IPS-18c (cell line): Measurements from ENCODE around the gene NKAIN4.
"Not testable (repeated sequence)": the region's sequence is repeated elsewhere in the genome, so short reads cannot be mapped to it uniquely, and the experiment has no call there.

Source experiments
- H3K4me3 ChIP-seq: 2 replicates; pipeline ENCODE4 v1.7.0; 2013; ENCODE audit warnings: low read depth, mild to moderate bottlenecking, low read length, moderate library complexity; ENCODE audit not compliant: insufficient read depth
- H3K9me3 ChIP-seq: one replicate; pipeline ENCODE4 v1.6.1; 2013; ENCODE audit warnings: mild to moderate bottlenecking, low read length, moderate library complexity; ENCODE audit not compliant: control insufficient read depth, insufficient read depth

Gene NKAIN4

DNA sequence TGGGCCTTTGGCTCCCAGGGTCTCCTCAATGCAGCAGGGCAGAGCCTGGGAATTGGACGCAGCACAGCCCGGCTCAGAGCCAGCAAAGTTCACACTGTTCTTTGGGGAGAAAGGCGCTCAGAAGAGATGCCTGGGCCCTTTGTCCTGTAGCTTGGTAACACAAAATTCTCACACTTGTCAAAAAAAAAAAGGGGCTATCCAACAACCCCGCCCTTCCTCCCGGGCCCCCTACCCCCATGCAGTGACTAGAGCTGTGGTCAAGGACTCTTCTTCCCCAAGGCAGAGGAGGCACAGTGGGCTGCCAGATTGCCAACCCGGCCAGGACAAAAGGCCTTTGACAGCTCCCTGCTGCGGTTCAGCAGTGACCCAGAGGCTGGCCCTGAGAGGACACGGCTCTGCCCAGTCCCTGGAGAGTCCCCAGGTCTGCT lies 2.0 kb downstream of the NKAIN4 start:
- H3K4me3 ChIP-seq: no peak overlapping the region
- peaks cover 3% of the 10 kb centered on the region for H3K9me3 ChIP-seq

DNA sequence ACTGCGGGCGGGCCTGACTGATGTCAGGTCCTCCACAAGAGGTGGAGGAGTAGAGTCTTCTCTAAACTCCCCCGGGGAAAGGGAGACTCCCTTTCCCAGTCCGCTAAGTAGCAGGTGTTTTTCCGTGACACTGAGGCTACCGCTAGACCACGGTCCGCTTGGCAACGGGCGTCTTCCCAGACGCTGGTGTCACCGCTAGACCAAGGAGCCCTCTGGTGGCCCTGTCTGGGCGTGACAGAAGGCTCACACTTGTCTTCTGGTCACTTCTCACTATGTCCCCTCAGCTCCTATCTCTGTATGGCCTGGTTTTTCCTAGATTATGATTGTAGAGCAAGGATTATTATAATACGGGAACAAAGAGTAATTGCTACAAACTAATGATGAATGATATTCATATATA lies 2.9 kb downstream of the NKAIN4 start:
- H3K9me3 ChIP-seq: not testable (repeated sequence)

DNA sequence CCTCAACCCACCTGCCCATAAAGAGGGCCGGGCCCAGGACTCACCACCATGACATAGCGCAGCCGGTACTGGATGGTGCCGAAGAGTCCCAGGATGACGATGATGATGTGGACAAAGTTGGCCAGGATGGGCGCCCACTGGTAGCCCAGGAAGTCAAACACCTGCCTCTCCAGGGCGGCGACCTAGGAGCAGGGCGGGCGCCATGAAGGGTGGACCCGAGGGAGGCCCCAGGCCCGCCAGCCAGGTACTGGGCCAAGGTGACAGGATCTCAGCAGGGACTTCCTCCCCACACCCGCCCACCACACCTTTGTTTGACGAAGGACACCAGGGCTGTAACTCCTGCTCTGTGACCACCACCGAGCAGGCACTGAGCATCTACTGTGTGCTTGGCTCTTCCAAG lies 4.4 kb downstream of the NKAIN4 start:
- H3K9me3 ChIP-seq: no peaks in the 10 kb centered on the region
- H3K4me3 ChIP-seq: no peak overlapping the region

More for the DNA sequence above, 2.9 kb downstream of the NKAIN4 start:
- not testable (repeated sequence) for H3K4me3 ChIP-seq

DNA sequence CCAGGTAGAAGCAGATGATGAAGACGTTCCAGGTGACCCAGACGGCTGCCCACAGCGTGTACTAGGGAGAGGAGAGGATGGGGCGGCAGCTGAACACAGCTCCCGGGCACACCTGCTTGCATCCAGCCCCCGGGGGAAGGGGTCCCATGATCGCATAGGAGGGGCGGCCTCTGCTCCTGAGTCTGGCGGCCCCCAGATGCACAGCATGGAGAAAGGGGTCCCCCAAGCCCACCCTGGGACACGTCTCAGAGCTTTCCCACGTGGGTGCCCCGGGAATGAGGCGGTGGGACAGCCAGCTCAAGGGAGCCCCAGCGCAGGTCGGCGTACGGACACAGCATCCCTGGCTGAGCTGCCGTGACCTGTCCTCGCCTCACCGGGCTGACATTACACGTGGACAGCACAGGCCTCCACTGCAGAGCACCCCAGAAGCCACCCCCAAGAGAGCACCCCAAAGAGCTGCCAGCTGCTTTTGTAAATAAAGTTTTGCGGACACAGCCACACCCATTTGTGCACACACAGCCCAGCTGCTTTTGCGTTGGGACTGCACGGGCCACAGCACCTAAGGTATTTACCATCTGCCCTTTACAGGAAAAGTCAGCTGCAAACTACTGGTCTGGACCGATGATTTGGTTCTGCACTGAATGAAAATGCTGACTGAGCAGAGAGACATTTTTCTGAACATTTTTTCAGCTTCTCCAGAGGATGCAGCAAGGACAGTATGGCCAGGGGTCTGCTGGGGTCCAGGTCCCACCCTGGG lies 5.2 kb downstream of the NKAIN4 start:
- Histone ChIP-seq H3K4me3 (no peak overlapping the region), H3K9me3 (no peaks in the 10 kb centered on the region)

DNA sequence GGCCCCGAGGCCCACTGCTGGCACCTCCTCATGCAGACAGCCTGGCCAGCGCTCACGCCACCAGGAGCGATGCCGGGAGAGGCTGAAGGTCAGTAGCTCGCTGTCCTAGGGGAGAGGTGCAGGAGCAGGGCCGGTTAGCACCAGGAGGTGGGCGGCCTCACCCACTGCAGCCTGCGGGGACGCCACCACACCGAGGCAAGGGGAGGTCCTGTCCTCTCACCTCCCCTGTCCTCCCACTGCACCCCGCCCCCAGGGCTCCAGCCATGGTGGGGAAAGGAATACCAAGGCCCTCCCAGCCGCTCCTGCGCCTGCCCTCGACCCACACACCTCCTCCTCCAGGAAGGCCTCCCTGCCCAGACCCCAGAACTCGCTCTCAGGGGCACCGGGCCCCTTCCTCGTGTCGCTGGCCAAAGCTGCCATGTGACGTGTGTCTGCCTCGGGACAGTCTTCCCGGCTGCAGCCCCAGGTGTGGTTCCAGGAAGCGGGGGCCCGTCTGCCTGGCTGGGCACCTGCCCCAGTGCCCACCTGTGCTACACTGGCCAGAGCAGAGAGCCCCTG lies 6.5 kb downstream of the NKAIN4 start:
- Histone ChIP-seq H3K4me3 (no peak overlapping the region), H3K9me3 (no peaks in the 10 kb centered on the region)

DNA sequence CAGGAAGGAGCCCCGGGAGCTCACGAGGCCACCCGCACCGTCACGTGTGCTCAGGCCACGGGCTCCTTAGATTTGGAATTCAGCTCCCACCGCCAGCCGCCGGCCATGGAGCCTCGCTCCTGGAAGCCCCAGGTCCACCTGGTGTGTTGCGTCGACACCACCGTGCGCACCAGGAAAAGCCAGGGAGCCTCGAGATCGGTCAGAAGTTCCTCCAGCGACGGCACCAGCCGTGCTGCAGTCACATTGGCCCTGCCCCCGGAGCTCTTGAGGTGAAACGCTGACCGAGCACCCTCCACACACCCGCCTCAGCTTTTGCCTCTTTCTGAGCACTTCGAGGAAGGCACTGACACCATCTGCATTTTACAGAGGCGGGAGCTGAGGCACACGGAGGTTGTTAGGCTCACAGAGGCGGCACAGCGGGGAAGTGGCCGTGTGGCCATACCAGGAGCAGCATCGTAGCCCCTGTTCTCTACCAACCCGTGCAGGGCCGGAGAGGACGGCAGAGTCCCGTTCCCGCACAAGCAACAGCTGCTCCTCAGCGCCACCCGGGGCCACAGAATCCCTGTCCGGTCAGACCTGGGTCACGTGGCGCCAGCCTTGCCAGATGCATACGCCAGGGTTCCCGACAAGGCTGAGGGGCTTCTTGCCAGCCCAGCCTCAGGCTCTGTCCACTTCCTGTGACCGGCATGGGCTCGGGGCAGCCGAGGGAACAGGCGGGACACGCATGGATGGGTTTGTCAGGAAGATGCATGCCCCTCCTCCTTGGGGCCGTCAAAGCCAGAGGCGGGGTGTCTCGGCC lies 7.6 kb downstream of the NKAIN4 start:
- H3K4me3 ChIP-seq: no peak overlapping the region
- no peaks in the 10 kb centered on the region for H3K9me3 ChIP-seq

DNA sequence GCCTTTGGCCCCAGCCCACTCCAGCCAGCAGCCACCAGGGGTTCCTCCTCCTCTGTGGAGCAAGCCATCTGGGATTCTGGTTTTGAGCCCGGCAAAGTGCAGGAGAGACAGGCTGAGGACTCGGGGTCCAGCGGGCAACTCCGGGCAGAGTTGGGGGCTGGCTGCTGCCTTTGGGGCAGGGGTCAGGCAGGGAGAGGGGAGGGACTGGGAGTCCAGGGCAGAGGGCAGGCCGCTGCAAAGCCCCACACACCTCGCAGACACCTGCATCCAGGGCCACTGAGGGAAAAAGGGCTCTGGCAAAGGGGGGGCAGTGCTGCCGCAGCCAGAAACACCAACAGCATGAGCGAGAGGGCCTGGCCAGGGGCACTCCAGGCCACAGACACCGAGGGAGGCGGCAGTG lies 9.8 kb downstream of the NKAIN4 start:
- Histone ChIP-seq H3K9me3 (no peaks in the 10 kb centered on the region), H3K4me3 (no peak overlapping the region)

DNA sequence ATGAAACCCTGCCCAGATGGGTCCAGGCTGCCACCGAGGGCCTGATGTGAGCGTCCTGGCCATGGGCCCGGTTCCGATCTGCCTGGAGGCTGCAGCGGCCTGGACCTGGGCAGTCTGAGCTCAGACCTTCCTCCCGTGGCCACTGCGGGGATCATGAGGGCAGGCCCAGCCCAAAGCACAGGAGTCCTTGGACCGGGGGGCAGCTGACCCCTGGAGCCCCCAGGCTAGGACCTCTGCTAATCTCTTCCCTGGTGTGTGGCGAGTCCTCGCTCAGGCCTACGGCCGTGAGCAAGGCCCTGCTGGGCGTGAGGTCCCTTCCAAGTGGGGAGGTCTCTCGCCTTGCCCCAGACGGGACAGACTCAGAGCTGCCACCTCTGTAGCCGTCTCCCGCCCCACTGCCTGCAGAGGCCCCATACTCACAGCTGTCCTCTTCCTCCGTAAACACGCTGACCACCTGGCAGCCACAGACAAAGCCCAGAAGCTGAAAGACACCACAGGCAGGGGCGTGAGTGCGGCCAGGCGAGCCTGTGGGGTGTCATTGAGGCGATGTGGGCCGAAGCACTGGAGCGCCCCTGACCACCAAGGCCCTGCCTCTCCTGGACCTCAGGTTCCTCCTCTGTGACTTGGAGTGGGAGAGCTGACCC lies 10.5 kb downstream of the NKAIN4 start:
- Histone ChIP-seq H3K4me3 (no peak overlapping the region), H3K9me3 (no peaks in the 10 kb centered on the region)

DNA sequence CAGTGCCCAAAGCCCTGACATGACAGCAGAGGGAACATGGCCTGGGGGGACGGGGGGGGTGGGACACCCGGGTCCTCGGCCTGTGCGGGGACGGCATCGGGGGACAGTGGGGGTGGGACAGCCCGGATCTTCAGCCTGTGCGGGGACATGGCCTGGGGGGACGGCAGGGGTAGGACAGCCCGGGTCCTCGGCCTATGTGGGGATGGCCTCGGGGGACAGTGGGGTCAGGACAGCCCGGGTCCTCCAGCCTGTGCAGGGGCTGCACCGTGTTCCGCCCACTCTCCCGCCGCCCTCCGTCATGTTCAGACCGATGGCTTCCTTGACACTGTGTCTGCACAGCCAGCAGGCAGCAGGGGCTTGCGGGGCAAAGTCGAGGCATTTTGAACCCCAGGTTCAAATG lies 11.5 kb downstream of the NKAIN4 start:
- H3K9me3 ChIP-seq: no peaks in the 10 kb centered on the region
- no peak overlapping the region for H3K4me3 ChIP-seq

DNA sequence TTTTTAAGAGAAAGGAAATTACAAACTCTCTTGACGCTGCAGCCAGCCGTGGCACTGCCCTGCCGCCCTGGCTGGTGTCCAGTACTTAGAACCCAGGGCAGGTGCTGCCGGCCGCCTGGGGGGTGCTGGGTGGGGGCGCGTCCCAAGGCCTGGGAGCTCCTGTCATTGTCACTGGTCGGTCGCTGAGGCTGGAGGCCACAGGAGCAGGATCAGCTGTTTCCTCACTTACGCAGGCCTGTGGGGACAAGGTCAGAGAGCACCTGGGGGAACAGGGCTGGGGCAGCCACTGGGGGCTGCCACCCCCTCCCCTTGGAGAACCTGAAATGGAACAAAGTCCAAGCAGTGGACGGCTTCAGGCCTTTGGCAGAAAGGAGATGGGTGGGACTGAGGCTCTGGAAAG lies 13.0 kb downstream of the NKAIN4 start:
- Histone ChIP-seq H3K4me3 (no peak overlapping the region), H3K9me3 (no peaks in the 10 kb centered on the region)

DNA sequence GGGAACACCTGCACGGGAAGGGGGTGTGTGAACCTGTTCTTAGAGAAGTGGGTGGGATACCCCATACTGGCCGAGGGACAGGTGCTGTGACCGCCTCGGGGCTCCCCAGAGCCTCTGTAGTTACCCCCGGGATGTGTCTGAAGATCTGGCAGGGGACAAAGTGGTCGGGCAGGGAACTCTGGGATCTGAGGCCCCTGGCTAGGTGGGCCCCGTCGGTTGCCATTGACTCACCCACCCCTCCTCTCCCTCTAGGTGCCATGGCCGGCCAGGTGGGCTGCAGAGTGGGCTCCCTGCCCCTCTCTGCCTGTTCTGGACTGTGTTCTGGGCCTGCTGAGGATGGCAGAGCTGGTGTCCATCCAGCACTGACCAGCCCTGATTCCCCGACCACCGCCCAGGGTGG lies 14.3 kb downstream of the NKAIN4 start:
- H3K4me3 ChIP-seq: no peak overlapping the region
- no peaks in the 10 kb centered on the region for H3K9me3 ChIP-seq

DNA sequence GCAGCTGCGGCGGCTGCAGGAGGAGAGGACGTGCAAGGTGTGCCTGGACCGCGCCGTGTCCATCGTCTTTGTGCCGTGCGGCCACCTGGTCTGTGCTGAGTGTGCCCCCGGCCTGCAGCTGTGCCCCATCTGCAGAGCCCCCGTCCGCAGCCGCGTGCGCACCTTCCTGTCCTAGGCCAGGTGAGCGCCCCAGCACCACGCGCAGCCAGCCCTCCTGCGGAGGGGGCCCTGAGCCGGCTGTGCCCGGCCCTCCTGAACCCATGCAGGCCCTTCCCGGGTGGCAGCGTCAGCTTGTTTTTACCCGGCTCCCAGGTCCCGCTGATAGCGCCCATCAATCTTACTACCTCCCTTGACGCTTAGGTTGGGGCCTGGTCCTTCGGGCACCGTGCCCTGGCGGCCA lies 14.8 kb downstream of the NKAIN4 start:
- Histone ChIP-seq H3K9me3 (no peaks in the 10 kb centered on the region), H3K4me3 (no peak overlapping the region)

DNA sequence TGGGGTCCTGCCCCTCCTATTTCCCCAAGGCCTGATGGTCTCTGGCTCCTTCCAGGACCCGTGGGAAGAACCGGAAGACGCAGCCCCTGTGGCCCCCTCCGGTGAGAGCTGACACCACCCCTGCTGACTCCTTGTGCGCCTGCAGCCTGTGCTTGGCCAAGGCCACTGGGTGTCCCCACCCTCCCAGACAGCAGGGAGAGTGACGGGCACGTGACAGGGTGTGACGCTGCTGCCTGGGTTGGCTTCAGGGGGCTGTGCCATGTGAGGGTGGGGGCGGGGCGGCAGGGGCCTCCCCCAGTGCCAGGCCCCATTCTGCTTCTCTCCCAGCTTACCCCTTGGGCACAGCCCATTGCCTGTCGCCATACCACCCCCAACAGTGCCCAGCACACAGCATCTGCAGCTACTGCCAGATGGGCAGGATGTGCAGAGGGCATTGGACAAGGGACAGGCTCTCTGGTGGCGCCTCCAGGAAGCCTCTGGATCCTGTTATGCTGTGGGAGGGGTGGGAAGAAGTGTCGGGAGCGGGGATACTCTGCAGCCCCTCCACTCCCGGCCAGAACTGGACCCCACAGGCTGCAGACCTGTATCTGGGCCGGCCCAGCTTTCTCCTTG lies 15.6 kb downstream of the NKAIN4 start:
- Histone ChIP-seq H3K4me3 (no peak overlapping the region), H3K9me3 (no peaks in the 10 kb centered on the region)

DNA sequence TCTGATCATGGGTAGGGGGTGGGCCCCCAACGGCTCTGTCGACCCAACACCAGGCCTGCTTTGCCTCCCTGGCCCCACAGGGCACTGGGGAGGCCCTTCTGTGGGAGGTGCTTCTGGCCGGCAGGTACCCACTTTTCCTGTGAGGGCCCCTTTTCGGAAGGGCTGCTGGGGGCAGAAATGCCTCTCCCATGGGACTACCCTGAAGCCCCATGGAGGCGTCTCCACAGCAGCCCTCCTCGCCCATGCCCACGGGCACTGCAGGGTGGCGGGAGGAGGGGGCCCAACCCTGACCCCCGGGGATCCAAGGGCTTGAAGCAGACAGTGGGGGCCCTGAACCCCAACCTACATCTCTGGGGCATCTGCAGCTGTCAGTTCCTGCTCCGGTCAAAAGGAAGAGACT lies 16.2 kb downstream of the NKAIN4 start:
- H3K4me3 ChIP-seq: no peak overlapping the region
- H3K9me3 ChIP-seq: no peaks in the 10 kb centered on the region

DNA sequence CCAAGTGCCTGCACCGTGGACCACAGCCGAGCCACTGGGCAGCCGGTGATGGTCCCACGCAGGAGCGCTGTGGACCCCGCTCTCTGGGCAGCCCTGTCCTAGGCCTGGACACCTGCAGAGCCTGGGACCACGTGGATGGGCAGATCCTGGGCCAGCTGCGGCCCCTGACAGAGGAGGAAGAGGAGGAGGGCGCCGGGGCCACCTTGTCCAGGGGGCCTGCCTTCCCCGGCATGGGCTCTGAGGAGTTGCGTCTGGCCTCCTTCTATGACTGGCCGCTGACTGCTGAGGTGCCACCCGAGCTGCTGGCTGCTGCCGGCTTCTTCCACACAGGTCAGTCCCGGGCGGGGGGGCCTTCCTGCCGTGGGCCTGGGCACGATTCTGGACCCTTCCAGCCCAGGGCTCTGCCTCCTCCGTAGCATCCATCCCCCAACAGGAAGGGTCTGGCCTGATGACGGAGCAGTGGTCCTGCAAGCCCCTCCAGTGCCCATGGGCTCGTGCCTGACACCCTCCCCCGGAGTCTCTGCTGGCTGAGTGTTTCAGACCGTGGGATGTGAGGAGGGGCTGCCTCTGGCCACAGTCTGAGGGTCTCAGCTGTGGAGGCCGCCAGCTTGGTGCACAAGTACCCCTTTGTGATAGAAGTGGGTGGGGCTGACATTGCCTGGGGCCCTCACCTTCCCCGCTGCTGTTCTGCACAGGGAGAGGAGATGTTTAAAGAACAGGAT lies 18.0 kb downstream of the NKAIN4 start:
- H3K4me3 ChIP-seq: no peak overlapping the region

DNA sequence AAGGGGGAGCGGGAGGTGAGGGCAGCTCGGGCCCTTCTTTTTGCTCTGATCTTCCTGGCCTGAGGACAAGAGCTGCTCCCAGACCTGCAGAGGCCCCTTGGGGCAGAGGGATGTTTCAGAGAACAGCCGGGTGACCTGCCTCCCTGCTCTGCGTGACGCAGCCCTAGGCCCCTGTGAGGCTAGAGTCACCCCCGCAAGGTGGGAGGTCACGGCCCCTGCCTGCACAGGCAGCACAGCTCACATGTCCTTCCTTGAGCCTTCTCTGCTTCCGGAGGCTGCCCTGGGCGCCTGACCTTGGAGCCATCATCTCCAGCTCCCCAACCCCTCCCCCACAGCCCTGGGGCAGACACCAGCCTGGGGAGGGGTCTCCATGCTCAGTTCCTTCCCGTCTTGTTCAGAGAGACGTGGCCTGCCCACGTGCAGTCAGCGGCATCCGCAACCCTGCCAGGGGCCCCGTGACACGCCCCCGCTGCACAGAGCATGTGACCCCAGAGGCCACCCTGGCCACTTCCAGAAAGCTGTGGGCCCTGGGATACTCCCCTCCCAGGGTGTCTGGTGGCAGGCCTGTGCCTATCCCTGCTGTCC lies 18.8 kb downstream of the NKAIN4 start, which contains the start of gene BIRC7:
Gene BIRC7 (plus strand): TSS at position 507 of the 585 bp plus-strand sequence. CDS start 192 bp downstream, outside the sequence.
- Histone ChIP-seq H3K9me3 (no peaks in the 10 kb centered on the region), H3K4me3 (no peak within 1 kb of the TSS)

More for the DNA sequence above, 18.0 kb downstream of the NKAIN4 start:
- no peaks in the 10 kb centered on the region for H3K9me3 ChIP-seq
